Endothelial cell (in vitro differentiated cells): ENCODE measurements around the gene SVIL. TPM values are rescaled to one million over a fixed set of nuclear protein-coding genes. Genes with fewer than 3 reads are reported as not detected.
A peak's percentile ranks its signal among the peaks of the same experiment; 100 is the strongest.
"Not testable (repeated sequence)": the region's sequence is repeated elsewhere in the genome, so short reads cannot be mapped to it uniquely, and the experiment has no call there.

Experiments
- DNase-seq: peaks from one replicate; pipeline ENCODE4 v3.0.0; 2021; ENCODE audit warnings: low spot score
- H3K27ac Mint-ChIP-seq: one replicate; pipeline ENCODE4 v1.8.0; 2021; ENCODE audit warnings: mixed read lengths, inconsistent platforms; ENCODE audit not compliant: unreplicated experiment
- H3K27me3 Mint-ChIP-seq: one replicate; pipeline ENCODE4 v1.8.0; 2021; ENCODE audit warnings: mild to moderate bottlenecking, moderate library complexity, mixed read lengths, inconsistent platforms; ENCODE audit not compliant: unreplicated experiment
- H3K36me3 Mint-ChIP-seq: one replicate; pipeline ENCODE4 v1.8.0; 2021; ENCODE audit warnings: mild to moderate bottlenecking, low read depth, mixed read lengths, inconsistent platforms; ENCODE audit not compliant: unreplicated experiment
- H3K4me1 Mint-ChIP-seq: one replicate; pipeline ENCODE4 v1.8.0; 2021; ENCODE audit warnings: mild to moderate bottlenecking, mixed read lengths, inconsistent platforms; ENCODE audit not compliant: unreplicated experiment
- H3K4me3 Mint-ChIP-seq: one replicate; pipeline ENCODE4 v1.8.0; 2021; ENCODE audit warnings: mild to moderate bottlenecking, mixed read lengths, inconsistent platforms; ENCODE audit not compliant: unreplicated experiment
- H3K9me3 Mint-ChIP-seq: one replicate; pipeline ENCODE4 v1.8.0; 2021; ENCODE audit warnings: mixed read lengths, inconsistent platforms; ENCODE audit not compliant: unreplicated experiment
- CTCF ChIP-seq: fragments of 200-600 bp; sonication (generic); IDR thresholded peaks from one replicate; pipeline ENCODE4 v1.5.0; 2021; ENCODE audit warnings: antibody characterized with exemption; ENCODE audit not compliant: unreplicated experiment
- total RNA-seq: library from RNA; stranded (reverse); fragmentation: NEBNext Ultra II Directional; extraction: Animal tissue kit (Norgen Biotek cat#: 25700); gene quantifications from one replicate; pipeline ENCODE4 v1.2.1, GENCODE V29; 2021; ENCODE audit not compliant: unreplicated experiment

The SVIL gene
- total RNA-seq, 1 donor from 2014 or later, result 125 TPM

- H3K27me3 Mint-ChIP-seq, result peaks cover 3% of the 10 kb centered on the region
- H3K36me3 Mint-ChIP-seq, result peaks cover 18% of the 10 kb centered on the region
- no peaks in the 10 kb centered on the region for H3K9me3 Mint-ChIP-seq
- no peak overlapping the region for H3K27ac Mint-ChIP-seq
- H3K4me1 Mint-ChIP-seq, result peaks cover 4% of the 10 kb centered on the region
- TF ChIP-seq CTCF, result no peak
- peak overlapping the region; percentile 2 for H3K4me3 Mint-ChIP-seq
- no peak for DNase-seq
These were observed 94.8 kb downstream of the SVIL start for GRCh38 chr10:29540016-29540415.

- Mint-ChIP-seq H3K27me3 (peaks cover 1% of the 10 kb centered on the region), H3K9me3 (no peaks in the 10 kb centered on the region), H3K36me3 (peaks cover 18% of the 10 kb centered on the region), H3K4me1 (peaks cover 4% of the 10 kb centered on the region), H3K27ac (no peak overlapping the region), H3K4me3 (peak overlapping the region; percentile 2)
- no peak for TF ChIP-seq CTCF
- no peak for DNase-seq
These were observed 95.4 kb downstream of the SVIL start for GRCh38 chr10:29539412-29539811.

GRCh38 chr10:29537799-29538198, 97.0 kb downstream of the SVIL start:
- Mint-ChIP-seq H3K9me3 (no peaks in the 10 kb centered on the region), H3K4me3 (no peak overlapping the region), H3K27me3 (peaks cover 1% of the 10 kb centered on the region), H3K27ac (no peak overlapping the region), H3K4me1 (peaks cover 4% of the 10 kb centered on the region), H3K36me3 (peaks cover 25% of the 10 kb centered on the region)
- no peak for DNase-seq
- TF ChIP-seq CTCF, result no peak

- not testable (repeated sequence) for DNase-seq, H3K4me3 Mint-ChIP-seq, H3K4me1 Mint-ChIP-seq, H3K27ac Mint-ChIP-seq, H3K27me3 Mint-ChIP-seq, H3K9me3 Mint-ChIP-seq
- H3K36me3 Mint-ChIP-seq, result peaks cover 25% of the 10 kb centered on the region
These were observed 98.1 kb downstream of the SVIL start for GRCh38 chr10:29536691-29537090.

GRCh38 chr10:29535778-29536453, 98.9 kb downstream of the SVIL start:
- Mint-ChIP-seq H3K4me1 (peaks cover 4% of the 10 kb centered on the region), H3K9me3 (no peaks in the 10 kb centered on the region), H3K27ac (no peak overlapping the region), H3K36me3 (peaks cover 27% of the 10 kb centered on the region), H3K4me3 (peak overlapping the region; percentile 2), H3K27me3 (peaks cover 1% of the 10 kb centered on the region)
- DNase-seq, result no peak
- no peak for TF ChIP-seq CTCF
